GM19035 (cell line): ENCODE measurements around the gene CACNA1G.

Source experiments
- ATAC-seq: cut with Tn5 transposase; IDR thresholded peaks from one replicate; pipeline ENCODE4 v1.9.1; 2021; ENCODE audit not compliant: unreplicated experiment

CACNA1G gene

DNA sequence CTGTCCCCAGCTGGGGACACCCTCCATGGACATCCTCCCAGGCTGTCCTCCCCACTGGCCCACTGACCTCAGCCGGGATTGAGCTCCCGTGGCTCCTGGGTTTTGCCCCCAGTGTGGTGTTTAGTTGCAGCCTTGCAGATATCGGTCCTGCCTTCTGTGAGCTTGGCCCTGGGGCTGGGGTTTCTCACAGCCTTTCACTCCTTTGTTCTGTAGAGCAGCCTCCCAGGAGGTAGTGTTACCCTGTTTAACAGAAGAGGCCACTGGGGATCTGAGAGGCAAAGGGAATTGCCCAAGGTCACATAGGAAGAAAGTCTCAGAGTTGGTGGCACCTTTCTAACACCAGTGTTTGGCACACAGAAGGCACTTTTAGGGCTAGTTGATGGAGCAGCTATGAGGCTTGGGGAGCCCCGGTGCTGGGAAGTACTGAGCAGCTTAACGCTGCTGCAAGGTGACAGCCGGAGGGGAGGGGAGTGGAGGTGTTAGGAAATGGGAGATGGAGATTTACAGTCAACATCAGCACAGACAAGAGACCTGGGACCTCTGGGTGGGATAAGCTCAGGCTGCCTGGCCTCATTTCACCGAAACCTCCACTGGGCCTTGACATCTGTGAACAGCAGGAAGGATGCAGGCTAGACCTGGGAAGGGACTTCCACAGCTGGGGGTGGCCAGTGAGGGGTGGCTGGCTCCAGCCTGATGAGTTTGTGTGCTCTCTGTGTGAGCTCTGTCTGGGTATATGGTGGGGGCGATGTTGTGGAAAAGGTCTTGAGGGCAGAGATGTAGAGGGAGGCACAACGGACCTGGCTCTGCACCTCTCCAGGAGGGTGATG, 26.1 kb downstream of the CACNA1G start:
- ATAC-seq = no peak

GRCh38 chr17:50587571-50587970, 27.1 kb downstream of the CACNA1G start:
- ATAC-seq = no peak

GRCh38 chr17:50588391-50589049, 28.0 kb downstream of the CACNA1G start:
- ATAC-seq = no peak

GRCh38 chr17:50589095-50589705, 28.7 kb downstream of the CACNA1G start:
- ATAC-seq = no peak

- no peak for ATAC-seq
Observed at GRCh38 chr17:50590946-50591737, 30.6 kb downstream of the CACNA1G start.

DNA sequence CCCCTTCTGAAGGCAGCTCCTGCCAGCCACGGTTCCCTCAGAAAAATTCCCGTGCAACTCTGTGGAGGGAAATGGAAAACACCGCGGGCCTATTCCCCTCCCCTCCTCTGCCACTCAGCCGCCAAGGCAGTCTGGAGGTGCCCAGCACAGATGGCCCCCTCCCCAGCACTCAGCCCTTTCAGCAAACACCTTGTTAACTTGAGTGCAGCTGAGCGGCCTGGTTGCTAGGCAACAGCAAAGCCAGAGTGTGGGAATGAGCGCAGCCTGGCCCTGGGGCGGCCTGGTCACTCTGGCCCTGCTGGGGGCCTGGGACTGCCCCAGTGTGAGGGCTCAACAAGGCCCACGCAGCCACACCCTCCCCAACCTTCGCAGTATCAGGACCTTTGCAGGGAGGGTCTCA, 32.8 kb downstream of the CACNA1G start:
- no peak for ATAC-seq

GRCh38 chr17:50594128-50594823, 33.8 kb downstream of the CACNA1G start:
- ATAC-seq = no peak

GRCh38 chr17:50594892-50595291, 34.4 kb downstream of the CACNA1G start:
- ATAC-seq = no peak

DNA sequence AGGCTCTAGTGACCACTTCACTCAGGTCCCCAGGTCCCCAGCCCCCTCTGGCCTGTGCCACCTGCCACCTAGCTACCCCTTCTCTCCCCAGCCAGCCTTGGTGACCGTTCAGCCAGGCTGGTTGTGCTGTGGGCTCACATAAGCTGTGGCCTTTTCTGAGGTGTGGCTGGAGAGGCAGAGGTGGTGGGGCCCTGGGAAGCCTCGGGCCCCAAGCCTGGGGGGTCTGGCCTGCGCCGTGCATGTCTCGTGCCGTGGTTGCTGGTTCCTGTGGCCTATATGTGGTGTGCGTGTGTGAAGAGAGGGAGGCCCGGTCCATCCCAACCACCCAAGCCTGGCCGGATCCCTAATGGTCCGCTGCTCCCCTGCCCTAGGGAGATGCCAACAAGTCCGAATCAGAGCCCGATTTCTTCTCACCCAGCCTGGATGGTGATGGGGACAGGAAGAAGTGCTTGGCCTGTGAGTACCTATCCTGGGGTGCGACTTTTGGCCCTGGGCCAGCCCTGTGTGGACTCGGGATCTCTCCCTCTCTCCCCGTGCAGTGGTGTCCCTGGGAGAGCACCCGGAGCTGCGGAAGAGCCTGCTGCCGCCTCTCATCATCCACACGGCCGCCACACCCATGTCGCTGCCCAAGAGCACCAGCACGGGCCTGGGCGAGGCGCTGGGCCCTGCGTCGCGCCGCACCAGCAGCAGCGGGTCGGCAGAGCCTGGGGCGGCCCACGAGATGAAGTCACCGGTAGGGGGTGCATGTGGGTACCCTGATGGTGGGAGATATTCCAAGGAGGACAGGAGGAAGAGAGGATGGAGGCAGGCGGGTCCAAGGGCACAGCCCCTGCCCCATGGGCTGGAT, 35.9 kb downstream of the CACNA1G start:
- ATAC-seq = no peak

DNA sequence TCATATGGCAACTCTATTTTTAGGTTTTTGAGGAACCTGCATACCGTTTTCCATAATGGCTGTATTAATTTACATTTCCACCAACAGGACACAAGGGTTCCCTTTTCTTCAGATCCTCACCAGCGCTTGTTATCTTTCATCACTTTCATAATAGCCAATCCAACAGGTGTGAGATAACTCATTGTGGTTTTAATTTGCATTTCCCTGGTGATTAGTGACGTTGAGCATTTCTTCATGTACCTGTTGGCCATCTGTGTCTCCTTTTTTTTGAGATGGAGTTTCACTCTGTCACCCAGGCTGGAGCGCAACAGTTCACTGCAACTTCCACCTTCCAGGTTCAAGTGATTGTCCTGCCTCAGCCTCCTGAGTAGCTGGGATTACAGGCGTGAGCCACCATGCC, 38.0 kb downstream of the CACNA1G start:
- no peak for ATAC-seq

DNA sequence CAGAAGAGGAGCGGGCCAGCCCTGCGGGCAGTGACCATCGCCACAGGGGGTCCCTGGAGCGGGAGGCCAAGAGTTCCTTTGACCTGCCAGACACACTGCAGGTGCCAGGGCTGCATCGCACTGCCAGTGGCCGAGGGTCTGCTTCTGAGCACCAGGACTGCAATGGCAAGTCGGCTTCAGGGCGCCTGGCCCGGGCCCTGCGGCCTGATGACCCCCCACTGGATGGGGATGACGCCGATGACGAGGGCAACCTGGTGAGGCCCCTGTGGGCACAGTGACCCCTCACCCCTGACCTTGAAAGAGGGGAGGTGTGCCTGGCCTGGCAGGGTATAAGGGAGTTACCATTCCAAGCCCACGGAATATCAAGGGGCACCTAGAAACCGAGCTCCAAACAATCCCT, 39.1 kb downstream of the CACNA1G start:
- ATAC-seq = no peak

DNA sequence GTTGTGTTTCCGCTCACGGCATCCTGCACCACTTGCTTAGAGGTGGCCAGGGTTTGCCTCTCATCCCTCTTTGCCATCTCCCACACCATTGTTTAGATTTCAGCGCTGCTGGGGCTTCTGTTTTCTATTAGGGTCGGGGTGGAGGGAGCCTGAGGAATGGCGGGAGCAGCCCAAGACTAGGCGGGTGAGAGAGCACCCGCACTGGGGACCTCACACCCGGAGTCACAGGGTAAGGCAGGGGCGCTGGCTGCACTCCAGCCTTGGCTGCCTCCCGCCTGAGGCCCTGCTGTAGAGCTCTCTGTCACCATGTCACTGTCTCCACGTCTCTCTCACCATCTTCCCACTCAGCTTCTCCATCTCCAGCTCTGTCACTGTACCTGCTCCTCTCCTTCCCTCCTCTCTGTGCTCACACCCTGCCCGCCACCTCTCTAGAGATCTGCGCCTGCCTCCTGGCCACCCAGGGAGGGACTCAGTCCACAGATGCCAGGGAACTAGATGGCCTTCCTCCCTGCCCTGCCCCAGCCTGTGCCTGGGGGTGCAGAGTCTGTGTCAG, 41.4 kb downstream of the CACNA1G start:
- ATAC-seq = no peak

GRCh38 chr17:50602836-50603235, 42.3 kb downstream of the CACNA1G start:
- ATAC-seq = no peak

DNA sequence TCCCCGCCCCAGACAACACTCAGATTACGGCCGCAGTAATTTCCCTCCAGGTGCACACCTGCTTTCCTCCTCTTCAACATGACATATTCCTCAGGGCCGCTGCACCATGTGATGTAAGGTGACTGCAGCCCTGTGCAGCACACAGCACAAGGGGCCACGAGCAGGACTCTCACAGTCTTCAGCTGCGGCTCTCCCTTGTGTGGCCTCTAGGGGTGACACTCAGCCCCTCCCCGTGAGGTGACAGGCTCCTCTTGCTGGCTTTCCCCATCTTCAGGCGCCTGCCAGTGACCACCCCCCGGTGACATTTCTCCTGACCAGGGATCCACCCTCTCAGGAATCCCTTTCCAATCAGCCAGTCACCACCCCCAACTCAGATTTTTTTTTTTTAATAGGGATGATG, 42.8 kb downstream of the CACNA1G start:
- no peak for ATAC-seq

DNA sequence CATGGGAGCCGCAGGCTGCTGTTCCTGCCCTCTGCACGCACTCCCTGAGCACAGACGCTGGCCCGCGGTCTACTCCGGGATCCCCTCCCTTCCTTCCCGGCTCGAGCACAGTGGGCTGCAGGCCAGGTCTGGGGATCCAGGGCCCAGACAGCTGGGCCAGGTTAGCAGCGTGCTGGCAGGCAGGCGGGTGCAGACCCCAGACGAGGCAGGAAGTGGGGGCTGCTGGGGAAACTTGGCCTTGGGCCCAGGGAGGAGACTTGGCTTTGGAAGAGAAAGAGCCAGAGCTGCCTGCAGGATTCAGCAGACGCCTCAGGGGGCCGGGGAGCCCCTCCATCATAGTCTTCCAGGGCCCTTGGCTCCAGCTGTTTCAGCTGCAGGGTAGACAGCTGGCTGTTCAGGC, 44.0 kb downstream of the CACNA1G start:
- no peak for ATAC-seq

DNA sequence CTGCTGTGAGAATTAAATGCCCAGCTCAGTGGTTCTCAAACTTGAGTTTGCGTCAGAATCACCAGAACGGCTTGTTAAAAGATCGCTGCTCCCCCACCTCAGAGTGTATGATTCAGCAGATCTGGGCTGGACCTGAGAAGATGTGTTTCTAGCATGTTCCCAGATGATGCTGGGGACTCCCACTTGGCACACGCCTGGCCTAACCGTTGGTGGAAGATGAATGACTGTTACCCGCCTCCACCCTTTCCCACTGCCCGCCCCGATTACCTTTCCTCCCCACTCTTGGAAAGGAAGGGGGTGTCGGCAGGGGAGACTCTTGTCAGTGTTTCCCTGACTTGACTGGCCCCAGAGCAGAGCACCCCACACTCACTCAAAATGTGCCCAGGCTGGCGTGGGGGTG, 44.9 kb downstream of the CACNA1G start:
- ATAC-seq = no peak

GRCh38 chr17:50607522-50608175, 47.1 kb downstream of the CACNA1G start:
- no peak for ATAC-seq

- no peak for ATAC-seq
Observed at GRCh38 chr17:50608700-50609379, 48.3 kb downstream of the CACNA1G start.
